GM23338 (cell line): ENCODE results near the gene ATP6V1F. TPM values are rescaled to one million over a fixed set of nuclear protein-coding genes. Genes with fewer than 3 reads are reported as not detected.

Experiments
- ATAC-seq: fragments of 200-7000 bp; cut with Tn5 transposase; 3 replicates; pipeline ENCODE4 v1.9.1; 2020
- DNase-seq: peaks from one replicate; pipeline ENCODE4 v3.0.0-alpha.2; 2015; ENCODE audit warnings: low spot score
- H2AFZ ChIP-seq: fragments of 200-600 bp; sonication (generic); 2 replicates; pipeline ENCODE4 v1.8.0; 2016; ENCODE audit warnings: antibody characterized with exemption, mild to moderate bottlenecking, moderate library complexity
- H3F3A ChIP-seq: fragments of 200-600 bp; sonication (generic); replicated peaks from 2 replicates; pipeline ENCODE4 v1.8.0; 2017; ENCODE audit warnings: antibody characterized with exemption, mixed run types, low read depth
- H3K27ac ChIP-seq: fragments of 200-600 bp; sonication (generic); 2 replicates; pipeline ENCODE4 v1.6.1; 2016; ENCODE audit warnings: low read depth
- H3K27me3 ChIP-seq: fragments of 200-600 bp; sonication (generic); 2 replicates; pipeline ENCODE4 v1.8.0; 2016; ENCODE audit warnings: mild to moderate bottlenecking, mixed run types, moderate library complexity; ENCODE audit not compliant: insufficient read depth
- H3K36me3 ChIP-seq: fragments of 200-600 bp; sonication (generic); 2 replicates; pipeline ENCODE4 v1.8.0; 2016; ENCODE audit warnings: mild to moderate bottlenecking; ENCODE audit not compliant: insufficient read depth
- H3K4me1 ChIP-seq: fragments of 200-600 bp; sonication (generic); 2 replicates; pipeline ENCODE4 v1.8.0; 2016; ENCODE audit warnings: mild to moderate bottlenecking, moderate library complexity; ENCODE audit not compliant: insufficient read depth
- H3K4me2 ChIP-seq: fragments of 200-600 bp; sonication (generic); 2 replicates; pipeline ENCODE4 v1.7.1; 2017; ENCODE audit warnings: mixed run types
- H3K4me3 ChIP-seq: fragments of 200-600 bp; sonication (generic); 2 replicates; pipeline ENCODE4 v1.6.1; 2016; ENCODE audit warnings: mixed run types
- H3K79me2 ChIP-seq: fragments of 200-600 bp; sonication (generic); replicated peaks from 2 replicates; pipeline ENCODE4 v1.8.0; 2017; ENCODE audit warnings: mild to moderate bottlenecking; ENCODE audit not compliant: insufficient read depth
- H3K9me2 ChIP-seq: fragments of 200-600 bp; sonication (generic); 2 replicates; pipeline ENCODE4 v1.8.0; 2017; ENCODE audit not compliant: insufficient read depth
- H4K20me1 ChIP-seq: fragments of 200-600 bp; sonication (generic); replicated peaks from 2 replicates; pipeline ENCODE4 v1.8.0; 2017; ENCODE audit warnings: mild to moderate bottlenecking; ENCODE audit not compliant: insufficient read depth
- H3K27ac Mint-ChIP-seq: 2 replicates; pipeline ENCODE4 v1.8.0; 2020; ENCODE audit warnings: inconsistent platforms, mild to moderate bottlenecking, moderate library complexity, mixed read lengths
- H3K27me3 Mint-ChIP-seq: 3 replicates; pipeline ENCODE4 v1.8.0; 2022; ENCODE audit warnings: low read depth, mild to moderate bottlenecking, moderate library complexity, mixed read lengths, inconsistent platforms; ENCODE audit not compliant: insufficient read depth, poor library complexity
- H3K36me3 Mint-ChIP-seq: 3 replicates; pipeline ENCODE4 v1.8.0; 2021; ENCODE audit warnings: low read depth, mild to moderate bottlenecking, inconsistent platforms, moderate library complexity, mixed read lengths
- H3K4me1 Mint-ChIP-seq: 3 replicates; pipeline ENCODE4 v1.8.0; 2020; ENCODE audit warnings: mild to moderate bottlenecking, inconsistent platforms, mixed read lengths
- H3K4me3 Mint-ChIP-seq: 3 replicates; pipeline ENCODE4 v1.8.0; 2021; ENCODE audit warnings: moderate library complexity, mild to moderate bottlenecking, inconsistent platforms, mixed read lengths
- H3K9me3 Mint-ChIP-seq: 3 replicates; pipeline ENCODE4 v1.8.0; 2020; ENCODE audit warnings: moderate library complexity, mild to moderate bottlenecking, inconsistent platforms, mixed read lengths
- CTCF ChIP-seq, 2 experiments: fragments of 200-600 bp in 1 of 2; sonication (generic) in 1 of 2; conservative IDR thresholded peaks; 2 replicates each; pipeline versions ENCODE4 v1.5.1 to v1.6.1; 2016 to 2017; ENCODE audit warnings: antibody characterized with exemption in 2 of 2, low read depth in 2 of 2, mild to moderate bottlenecking in 2 of 2, moderate library complexity in 1 of 2
- ETS1 ChIP-seq: IDR thresholded peaks from 2 replicates; pipeline ENCODE4 v1.6.1; 2016; ENCODE audit warnings: antibody characterized with exemption
- EZH2 ChIP-seq: fragments of 200-600 bp; sonication (generic); IDR thresholded peaks from one replicate; pipeline ENCODE4 v1.8.0; 2017; ENCODE audit warnings: antibody characterized with exemption, mild to moderate bottlenecking, low read depth; ENCODE audit not compliant: unreplicated experiment
- EZH2phosphoT487 ChIP-seq: fragments of 200-600 bp; sonication (generic); IDR thresholded peaks from one replicate; pipeline ENCODE4 v1.8.1; 2018; ENCODE audit warnings: antibody characterized with exemption; ENCODE audit not compliant: unreplicated experiment
- JUNB ChIP-seq: IDR thresholded peaks from one replicate; pipeline ENCODE4 v1.6.1; 2016; ENCODE audit warnings: antibody characterized with exemption; ENCODE audit not compliant: unreplicated experiment
- NANOG ChIP-seq: IDR thresholded peaks from 2 replicates; pipeline ENCODE4 v1.6.1; 2016; ENCODE audit warnings: antibody characterized with exemption, borderline replicate concordance
- ZNF114 ChIP-seq: fragments of 250-450 bp; sonication (Bioruptor Pico); IDR thresholded peaks from 2 replicates; pipeline ENCODE4 v1.5.0; 2020; ENCODE audit warnings: mild to moderate bottlenecking, moderate library complexity
- polyA plus RNA-seq: library from polyadenylated mRNA; unstranded; fragments of >200 nt; fragmentation: Nextera tagmentation; extraction: Ambion mirVana; gene quantifications from 2 replicates; pipeline ENCODE4 v1.2.1, GENCODE V29; 2016
- total RNA-seq: library from RNA; depleted of rRNA; stranded (reverse); fragments of >200 nt; shearing (Covaris generic); gene quantifications from 2 replicates; pipeline ENCODE4 v1.2.3, GENCODE V29; 2014
- TF ChIP-seq, protein P1 (sequence below): fragments of 250-450 bp; sonication (Bioruptor Pico); IDR thresholded peaks from 2 replicates; pipeline ENCODE4 v1.5.0; 2020; ENCODE audit warnings: mild to moderate bottlenecking, moderate library complexity

Gene ATP6V1F
- total and polyA plus RNA-seq, 2 experiments from 2014 or later = 66.5 to 271 TPM

DNA sequence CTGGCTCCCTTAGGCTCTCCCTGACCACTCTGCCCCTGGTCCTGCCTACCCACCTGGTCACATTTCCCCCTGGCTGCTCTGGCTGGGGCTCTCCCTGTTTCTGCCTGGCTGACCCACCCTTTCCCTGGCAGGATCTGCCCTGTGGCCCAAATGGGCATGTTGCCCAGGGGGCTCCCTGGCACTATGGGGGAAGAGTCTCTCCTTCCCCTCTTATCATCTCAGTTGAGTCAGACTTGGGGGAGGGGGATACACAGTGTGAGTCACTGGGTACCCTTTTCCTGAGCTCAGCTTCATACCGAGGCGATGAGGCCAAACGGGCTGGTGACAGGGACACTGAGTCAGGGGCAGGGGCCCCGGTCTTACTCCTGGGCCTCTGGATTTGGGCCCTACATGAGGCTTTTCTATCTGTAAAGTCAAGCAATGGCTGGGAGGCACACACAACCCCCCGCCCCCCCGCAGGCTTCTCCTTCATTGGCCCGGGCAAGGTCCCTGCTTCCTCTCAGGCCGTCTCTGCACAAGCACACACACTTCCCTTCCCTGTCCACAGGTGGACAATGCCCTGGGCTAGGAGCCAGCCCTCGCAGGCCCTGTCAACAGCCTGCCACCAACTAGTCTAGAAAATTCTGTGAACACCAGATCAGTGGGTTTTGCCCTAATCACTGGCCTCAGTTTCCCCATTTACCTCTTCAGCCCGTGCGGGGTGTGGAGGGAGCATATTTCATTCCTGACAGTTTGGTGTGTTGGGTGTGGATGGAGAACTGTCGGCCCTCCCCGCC is 33.1 kb upstream of the ATP6V1F start:
- Histone ChIP-seq H3K36me3 (no peaks in the 10 kb centered on the region), H3K79me2 (no peaks in the 10 kb centered on the region), H3K27ac (no peak overlapping the region), H3K4me2 (peak overlapping the region; percentile 83), H4K20me1 (no peaks in the 10 kb centered on the region), H3K27me3 (peaks cover 42% of the 10 kb centered on the region), H3K9me2 (no peaks in the 10 kb centered on the region), H3K4me1 (peaks cover 28% of the 10 kb centered on the region), H3F3A (peaks cover 6% of the 10 kb centered on the region), H3K4me3 (peak overlapping the region; percentile 76), H2AFZ (0 out of 2 replicates have a peak overlapping the region, but pooled peaks have one; percentile 66)
- Mint-ChIP-seq H3K27ac (no peak overlapping the region), H3K36me3 (no peaks in the 10 kb centered on the region), H3K9me3 (no peaks in the 10 kb centered on the region), H3K4me1 (peaks cover 36% of the 10 kb centered on the region), H3K27me3 (peaks cover 49% of the 10 kb centered on the region), H3K4me3 (peak overlapping the region; percentile 69)
- TF ChIP-seq JUNB (no peak), EZH2 (peak; percentile 52), NANOG (no peak)
- ATAC-seq = no peak
- peak; percentile 29 for DNase-seq

GRCh38 chr7:128830231-128831177 is 32.2 kb upstream of the ATP6V1F start, which contains the start of gene FLNC:
Gene FLNC, plus strand, starts transcription at chr7:128830406. Its CDS starts 232 bp downstream, at chr7:128830638.
- peak within 1 kb of the TSS; percentile 96 for H3K4me2 ChIP-seq
- peak within 1 kb of the TSS; percentile 76 for H3K4me3 ChIP-seq
- no peaks in the 10 kb centered on the region for H3K9me3 Mint-ChIP-seq
- H2AFZ ChIP-seq = peak within 1 kb of the TSS; percentile 93
- peak; percentile 4 for ATAC-seq
- peaks cover 42% of the 10 kb centered on the region for H3K27me3 ChIP-seq
- H3K27me3 Mint-ChIP-seq = peaks cover 52% of the 10 kb centered on the region
- H3K9me2 ChIP-seq = no peaks in the 10 kb centered on the region
- no peaks in the 10 kb centered on the region for H3K36me3 ChIP-seq
- peaks cover 39% of the 10 kb centered on the region for H3K4me1 Mint-ChIP-seq
- peaks cover 28% of the 10 kb centered on the region for H3K4me1 ChIP-seq
- H4K20me1 ChIP-seq = no peaks in the 10 kb centered on the region
- no peaks in the 10 kb centered on the region for H3K79me2 ChIP-seq
- H3K27ac Mint-ChIP-seq = no peak within 1 kb of the TSS
- peak within 1 kb of the TSS; percentile 74 for H3K4me3 Mint-ChIP-seq
- no peak within 1 kb of the TSS for H3K27ac ChIP-seq
- peaks cover 6% of the 10 kb centered on the region for H3F3A ChIP-seq
- no peaks in the 10 kb centered on the region for H3K36me3 Mint-ChIP-seq
- DNase-seq = peak; percentile 71
- TF ChIP-seq EZH2 (peak; percentile 94), EZH2phosphoT487 (peak; percentile 91), CTCF (conservative IDR thresholded peaks at IDR 0.05; ENCODE audit: low read depth in 2 of 2) (no peak), ETS1 (no peak), JUNB (no peak), ZNF114 (CRISPR knock-in tag) (no peak)
- TF ChIP-seq, protein P1, sequence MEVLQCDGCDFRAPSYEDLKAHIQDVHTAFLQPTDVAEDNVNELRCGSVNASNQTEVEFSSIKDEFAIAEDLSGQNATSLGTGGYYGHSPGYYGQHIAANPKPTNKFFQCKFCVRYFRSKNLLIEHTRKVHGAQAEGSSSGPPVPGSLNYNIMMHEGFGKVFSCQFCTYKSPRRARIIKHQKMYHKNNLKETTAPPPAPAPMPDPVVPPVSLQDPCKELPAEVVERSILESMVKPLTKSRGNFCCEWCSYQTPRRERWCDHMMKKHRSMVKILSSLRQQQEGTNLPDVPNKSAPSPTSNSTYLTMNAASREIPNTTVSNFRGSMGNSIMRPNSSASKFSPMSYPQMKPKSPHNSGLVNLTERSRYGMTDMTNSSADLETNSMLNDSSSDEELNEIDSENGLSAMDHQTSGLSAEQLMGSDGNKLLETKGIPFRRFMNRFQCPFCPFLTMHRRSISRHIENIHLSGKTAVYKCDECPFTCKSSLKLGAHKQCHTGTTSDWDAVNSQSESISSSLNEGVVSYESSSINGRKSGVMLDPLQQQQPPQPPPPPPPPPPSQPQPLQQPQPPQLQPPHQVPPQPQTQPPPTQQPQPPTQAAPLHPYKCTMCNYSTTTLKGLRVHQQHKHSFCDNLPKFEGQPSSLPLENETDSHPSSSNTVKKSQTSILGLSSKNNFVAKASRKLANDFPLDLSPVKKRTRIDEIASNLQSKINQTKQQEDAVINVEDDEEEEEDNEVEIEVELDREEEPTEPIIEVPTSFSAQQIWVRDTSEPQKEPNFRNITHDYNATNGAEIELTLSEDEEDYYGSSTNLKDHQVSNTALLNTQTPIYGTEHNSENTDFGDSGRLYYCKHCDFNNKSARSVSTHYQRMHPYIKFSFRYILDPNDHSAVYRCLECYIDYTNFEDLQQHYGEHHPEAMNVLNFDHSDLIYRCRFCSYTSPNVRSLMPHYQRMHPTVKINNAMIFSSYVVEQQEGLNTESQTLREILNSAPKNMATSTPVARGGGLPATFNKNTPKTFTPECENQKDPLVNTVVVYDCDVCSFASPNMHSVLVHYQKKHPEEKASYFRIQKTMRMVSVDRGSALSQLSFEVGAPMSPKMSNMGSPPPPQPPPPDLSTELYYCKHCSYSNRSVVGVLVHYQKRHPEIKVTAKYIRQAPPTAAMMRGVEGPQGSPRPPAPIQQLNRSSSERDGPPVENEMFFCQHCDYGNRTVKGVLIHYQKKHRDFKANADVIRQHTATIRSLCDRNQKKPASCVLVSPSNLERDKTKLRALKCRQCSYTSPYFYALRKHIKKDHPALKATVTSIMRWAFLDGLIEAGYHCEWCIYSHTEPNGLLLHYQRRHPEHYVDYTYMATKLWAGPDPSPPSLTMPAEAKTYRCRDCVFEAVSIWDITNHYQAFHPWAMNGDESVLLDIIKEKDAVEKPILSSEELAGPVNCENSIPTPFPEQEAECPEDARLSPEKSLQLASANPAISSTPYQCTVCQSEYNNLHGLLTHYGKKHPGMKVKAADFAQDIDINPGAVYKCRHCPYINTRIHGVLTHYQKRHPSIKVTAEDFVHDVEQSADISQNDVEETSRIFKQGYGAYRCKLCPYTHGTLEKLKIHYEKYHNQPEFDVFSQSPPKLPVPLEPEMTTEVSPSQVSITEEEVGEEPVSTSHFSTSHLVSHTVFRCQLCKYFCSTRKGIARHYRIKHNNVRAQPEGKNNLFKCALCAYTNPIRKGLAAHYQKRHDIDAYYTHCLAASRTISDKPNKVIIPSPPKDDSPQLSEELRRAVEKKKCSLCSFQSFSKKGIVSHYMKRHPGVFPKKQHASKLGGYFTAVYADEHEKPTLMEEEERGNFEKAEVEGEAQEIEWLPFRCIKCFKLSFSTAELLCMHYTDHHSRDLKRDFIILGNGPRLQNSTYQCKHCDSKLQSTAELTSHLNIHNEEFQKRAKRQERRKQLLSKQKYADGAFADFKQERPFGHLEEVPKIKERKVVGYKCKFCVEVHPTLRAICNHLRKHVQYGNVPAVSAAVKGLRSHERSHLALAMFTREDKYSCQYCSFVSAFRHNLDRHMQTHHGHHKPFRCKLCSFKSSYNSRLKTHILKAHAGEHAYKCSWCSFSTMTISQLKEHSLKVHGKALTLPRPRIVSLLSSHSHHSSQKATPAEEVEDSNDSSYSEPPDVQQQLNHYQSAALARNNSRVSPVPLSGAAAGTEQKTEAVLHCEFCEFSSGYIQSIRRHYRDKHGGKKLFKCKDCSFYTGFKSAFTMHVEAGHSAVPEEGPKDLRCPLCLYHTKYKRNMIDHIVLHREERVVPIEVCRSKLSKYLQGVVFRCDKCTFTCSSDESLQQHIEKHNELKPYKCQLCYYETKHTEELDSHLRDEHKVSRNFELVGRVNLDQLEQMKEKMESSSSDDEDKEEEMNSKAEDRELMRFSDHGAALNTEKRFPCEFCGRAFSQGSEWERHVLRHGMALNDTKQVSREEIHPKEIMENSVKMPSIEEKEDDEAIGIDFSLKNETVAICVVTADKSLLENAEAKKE (CRISPR knock-in tag) = no peak
